ENCODE measurements around the gene ZNF574. TPM values are rescaled to one million over a fixed set of nuclear protein-coding genes. Genes with fewer than 3 reads are reported as not detected.

ZNF574 gene
- total RNA-seq, 1 donor from 2014 or later: 7.1 TPM

DNA sequence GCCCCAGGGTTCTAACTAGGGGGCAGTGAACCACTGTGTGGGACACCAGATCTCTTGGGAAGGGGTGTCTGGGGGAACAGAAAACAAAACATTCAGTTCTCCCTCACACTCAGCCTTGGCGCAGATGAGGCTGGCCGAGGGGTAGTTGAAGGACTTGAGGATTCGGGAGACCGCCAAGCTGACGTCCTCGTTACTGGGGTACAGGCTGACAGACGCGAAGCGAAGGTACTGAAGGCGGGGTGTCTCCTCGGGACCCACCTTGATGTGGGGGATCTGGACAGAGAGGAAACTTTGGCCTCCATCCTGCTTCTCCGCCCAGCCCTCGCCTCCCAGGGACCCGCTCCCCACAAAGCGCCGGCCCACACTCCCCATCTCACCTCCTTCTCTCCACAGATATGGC is 13.6 kb upstream of the ZNF574 start:
- TF ChIP-seq, protein P1, sequence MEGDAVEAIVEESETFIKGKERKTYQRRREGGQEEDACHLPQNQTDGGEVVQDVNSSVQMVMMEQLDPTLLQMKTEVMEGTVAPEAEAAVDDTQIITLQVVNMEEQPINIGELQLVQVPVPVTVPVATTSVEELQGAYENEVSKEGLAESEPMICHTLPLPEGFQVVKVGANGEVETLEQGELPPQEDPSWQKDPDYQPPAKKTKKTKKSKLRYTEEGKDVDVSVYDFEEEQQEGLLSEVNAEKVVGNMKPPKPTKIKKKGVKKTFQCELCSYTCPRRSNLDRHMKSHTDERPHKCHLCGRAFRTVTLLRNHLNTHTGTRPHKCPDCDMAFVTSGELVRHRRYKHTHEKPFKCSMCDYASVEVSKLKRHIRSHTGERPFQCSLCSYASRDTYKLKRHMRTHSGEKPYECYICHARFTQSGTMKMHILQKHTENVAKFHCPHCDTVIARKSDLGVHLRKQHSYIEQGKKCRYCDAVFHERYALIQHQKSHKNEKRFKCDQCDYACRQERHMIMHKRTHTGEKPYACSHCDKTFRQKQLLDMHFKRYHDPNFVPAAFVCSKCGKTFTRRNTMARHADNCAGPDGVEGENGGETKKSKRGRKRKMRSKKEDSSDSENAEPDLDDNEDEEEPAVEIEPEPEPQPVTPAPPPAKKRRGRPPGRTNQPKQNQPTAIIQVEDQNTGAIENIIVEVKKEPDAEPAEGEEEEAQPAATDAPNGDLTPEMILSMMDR (IDR thresholded peaks at IDR 0.05; ENCODE audit: borderline replicate concordance): no peak
- Histone ChIP-seq H3K36me3 (no peaks in the 10 kb centered on the region), H3K4me1 (no peaks in the 10 kb centered on the region), H3K4me3 (no peak overlapping the region), H3K27ac (replicated peaks) (no peak overlapping the region), H3K9me3 (replicated peaks) (no peaks in the 10 kb centered on the region), H3K27me3 (ENCODE audit: low read depth) (peaks cover 27% of the 10 kb centered on the region)
- intact Hi-C loops (cut with micrococcal nuclease): no loop called here
- DNase-seq: no peak

- Histone ChIP-seq H3K4me3 (no peak overlapping the region), H3K4me1 (peaks cover 3% of the 10 kb centered on the region), H3K9me3 (replicated peaks) (no peaks in the 10 kb centered on the region), H3K36me3 (no peaks in the 10 kb centered on the region), H3K27ac (replicated peaks) (no peak overlapping the region), H3K27me3 (ENCODE audit: low read depth) (peaks cover 48% of the 10 kb centered on the region)
- intact Hi-C loops (cut with micrococcal nuclease): no loop called here
- TF ChIP-seq, protein P1 (IDR thresholded peaks at IDR 0.05; ENCODE audit: borderline replicate concordance): no peak
- no peak for DNase-seq
These were observed 11.5 kb upstream of the ZNF574 start for GRCh38 chr19:42064432-42064831.

DNA sequence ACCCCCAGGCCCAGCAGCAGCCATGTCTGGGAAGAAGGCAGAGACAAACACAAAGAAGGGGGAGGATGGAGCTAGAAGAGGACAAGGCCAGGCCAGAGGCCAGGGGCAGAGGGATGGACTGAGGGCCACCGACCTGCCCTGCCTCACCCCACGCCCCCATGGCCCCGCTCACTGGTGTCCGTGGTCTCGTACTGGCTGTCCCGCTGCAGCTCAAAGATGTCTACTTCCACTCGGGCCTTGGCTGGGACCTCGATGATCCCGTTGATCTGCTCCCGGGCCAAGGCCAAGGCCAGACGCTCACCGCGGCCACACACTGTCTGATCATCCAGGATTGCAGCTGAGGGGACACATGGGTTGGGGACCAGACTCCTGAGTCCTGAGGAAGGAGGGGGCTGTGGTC is 10.9 kb upstream of the ZNF574 start:
- Histone ChIP-seq H3K27me3 (ENCODE audit: low read depth) (peaks cover 54% of the 10 kb centered on the region), H3K27ac (replicated peaks) (no peak overlapping the region), H3K4me3 (no peak overlapping the region), H3K9me3 (replicated peaks) (no peaks in the 10 kb centered on the region), H3K4me1 (peaks cover 9% of the 10 kb centered on the region), H3K36me3 (no peaks in the 10 kb centered on the region)
- no peak for DNase-seq
- intact Hi-C loops (cut with micrococcal nuclease): no loop called here
- TF ChIP-seq, protein P1 (IDR thresholded peaks at IDR 0.05; ENCODE audit: borderline replicate concordance): no peak

GRCh38 chr19:42065511-42065910 is 10.5 kb upstream of the ZNF574 start:
- Histone ChIP-seq H3K27ac (replicated peaks) (no peak overlapping the region), H3K27me3 (ENCODE audit: low read depth) (peaks cover 56% of the 10 kb centered on the region), H3K9me3 (replicated peaks) (no peaks in the 10 kb centered on the region), H3K36me3 (no peaks in the 10 kb centered on the region), H3K4me3 (no peak overlapping the region), H3K4me1 (peaks cover 12% of the 10 kb centered on the region)
- intact Hi-C loops (cut with micrococcal nuclease): no loop called here
- TF ChIP-seq, protein P1 (IDR thresholded peaks at IDR 0.05; ENCODE audit: borderline replicate concordance): no peak
- DNase-seq: no peak

GRCh38 chr19:42066075-42066754 is 9.8 kb upstream of the ZNF574 start:
- Histone ChIP-seq H3K36me3 (no peaks in the 10 kb centered on the region), H3K27ac (replicated peaks) (no peak overlapping the region), H3K27me3 (ENCODE audit: low read depth) (peaks cover 56% of the 10 kb centered on the region), H3K4me3 (no peak overlapping the region), H3K9me3 (replicated peaks) (no peaks in the 10 kb centered on the region), H3K4me1 (peaks cover 12% of the 10 kb centered on the region)
- TF ChIP-seq, protein P1 (IDR thresholded peaks at IDR 0.05; ENCODE audit: borderline replicate concordance): no peak
- intact Hi-C loops (cut with micrococcal nuclease): no loop called here
- no peak for DNase-seq
